GM13976 (cell line): Measurements from ENCODE around the gene ERICH6B.

Experiments used
- DNase-seq: peaks from one replicate; pipeline ENCODE4 v3.0.0; 2012; ENCODE audit warnings: low spot score
- in situ Hi-C: fragments of 300-500 bp; cut with MboI; formaldehyde crosslinking; loops from one replicate; pipeline ENCODE4 v1.12.0; 2022; ENCODE audit warnings: low sequenced_read_pairs, mixed read lengths, inconsistent platforms; ENCODE audit not compliant: unreplicated experiment
- TF ChIP-seq, protein P1 (sequence below): IDR thresholded peaks from 2 replicates; pipeline ENCODE4 v1.5.1; 2012; ENCODE audit warnings: borderline replicate concordance, mild to moderate bottlenecking; ENCODE audit not compliant: insufficient read depth; ENCODE audit errors: extremely low read depth, missing control alignments, control extremely low read depth

The ERICH6B gene

DNA sequence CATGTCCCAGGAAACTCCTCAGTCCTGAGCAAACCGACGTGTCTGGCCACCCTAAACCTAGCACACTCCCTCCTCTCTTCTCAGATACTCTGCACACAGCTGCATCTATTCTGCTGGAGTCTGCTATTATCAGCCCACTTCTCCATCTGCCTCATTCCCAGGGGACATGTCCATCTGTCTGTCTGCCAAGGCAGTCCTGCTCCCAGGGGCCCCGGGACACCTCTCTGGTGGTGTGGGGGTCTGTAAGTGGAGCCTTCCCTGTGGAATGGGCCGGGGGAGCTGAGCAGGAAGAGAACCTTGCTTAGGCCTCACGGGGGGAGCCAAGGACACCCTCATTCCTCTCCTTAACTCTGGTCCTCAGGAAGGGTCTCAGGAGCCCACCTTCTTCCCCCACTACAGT is 72.7 kb downstream of the ERICH6B start:
- TF ChIP-seq, protein P1, sequence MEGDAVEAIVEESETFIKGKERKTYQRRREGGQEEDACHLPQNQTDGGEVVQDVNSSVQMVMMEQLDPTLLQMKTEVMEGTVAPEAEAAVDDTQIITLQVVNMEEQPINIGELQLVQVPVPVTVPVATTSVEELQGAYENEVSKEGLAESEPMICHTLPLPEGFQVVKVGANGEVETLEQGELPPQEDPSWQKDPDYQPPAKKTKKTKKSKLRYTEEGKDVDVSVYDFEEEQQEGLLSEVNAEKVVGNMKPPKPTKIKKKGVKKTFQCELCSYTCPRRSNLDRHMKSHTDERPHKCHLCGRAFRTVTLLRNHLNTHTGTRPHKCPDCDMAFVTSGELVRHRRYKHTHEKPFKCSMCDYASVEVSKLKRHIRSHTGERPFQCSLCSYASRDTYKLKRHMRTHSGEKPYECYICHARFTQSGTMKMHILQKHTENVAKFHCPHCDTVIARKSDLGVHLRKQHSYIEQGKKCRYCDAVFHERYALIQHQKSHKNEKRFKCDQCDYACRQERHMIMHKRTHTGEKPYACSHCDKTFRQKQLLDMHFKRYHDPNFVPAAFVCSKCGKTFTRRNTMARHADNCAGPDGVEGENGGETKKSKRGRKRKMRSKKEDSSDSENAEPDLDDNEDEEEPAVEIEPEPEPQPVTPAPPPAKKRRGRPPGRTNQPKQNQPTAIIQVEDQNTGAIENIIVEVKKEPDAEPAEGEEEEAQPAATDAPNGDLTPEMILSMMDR: no peak
- DNase-seq: no peak
- in situ Hi-C loops: no loop called here

DNA sequence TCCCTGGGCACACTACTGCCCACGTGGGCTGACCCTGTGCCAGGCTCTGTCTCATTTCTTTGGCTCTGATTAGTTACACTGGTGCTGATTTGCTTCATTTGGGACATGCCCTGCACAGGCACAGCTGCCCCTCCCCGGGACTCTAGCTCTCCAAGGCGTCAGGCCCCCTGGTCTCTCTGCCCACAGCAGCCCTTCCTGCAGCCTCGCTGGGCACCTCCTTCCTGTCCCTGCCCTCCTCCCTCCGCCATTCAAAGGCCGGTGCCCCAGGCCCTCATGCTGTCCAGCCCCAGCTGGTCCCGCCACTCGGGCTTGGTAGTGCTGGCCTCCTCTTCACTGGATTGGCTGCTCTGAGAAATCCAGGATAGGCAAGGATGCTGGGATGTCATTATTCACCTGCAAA is 73.1 kb downstream of the ERICH6B start:
- no peak for DNase-seq
- in situ Hi-C loops: no loop called here
- TF ChIP-seq, protein P1: no peak

GRCh38 chr13:45541806-45542205 is 73.7 kb downstream of the ERICH6B start:
- no peak for DNase-seq
- TF ChIP-seq, protein P1: no peak
- in situ Hi-C loops: no loop called here

GRCh38 chr13:45540864-45541263 is 74.7 kb downstream of the ERICH6B start:
- in situ Hi-C loops: no loop called here
- TF ChIP-seq, protein P1: no peak
- DNase-seq: no peak

- no peak for DNase-seq
- in situ Hi-C loops: no loop called here
- TF ChIP-seq, protein P1: no peak
Observed at GRCh38 chr13:45540195-45540594, 75.3 kb downstream of the ERICH6B start.

- DNase-seq: no peak
- TF ChIP-seq, protein P1: no peak
- in situ Hi-C loops: no loop called here
Observed at GRCh38 chr13:45538382-45538781, 77.2 kb downstream of the ERICH6B start.

- TF ChIP-seq, protein P1: no peak
- DNase-seq: no peak
- in situ Hi-C loops: no loop called here
Observed at GRCh38 chr13:45537516-45537915, 78.0 kb downstream of the ERICH6B start.
